PC-9 (cell line): ENCODE data around the gene MMP11.

Experiments used
- EZH2 ChIP-seq: fragments of 200-600 bp; sonication (generic); IDR thresholded peaks from 2 replicates; pipeline ENCODE4 v1.8.0; 2017; ENCODE audit warnings: antibody characterized with exemption, low read depth
- TF ChIP-seq, protein P1 (sequence below): fragments of 200-600 bp; sonication (generic); conservative IDR thresholded peaks from 2 replicates; pipeline ENCODE4 v1.6.1; 2017; ENCODE audit warnings: mixed run types, antibody characterized with exemption, mild to moderate bottlenecking, moderate library complexity

DNA sequence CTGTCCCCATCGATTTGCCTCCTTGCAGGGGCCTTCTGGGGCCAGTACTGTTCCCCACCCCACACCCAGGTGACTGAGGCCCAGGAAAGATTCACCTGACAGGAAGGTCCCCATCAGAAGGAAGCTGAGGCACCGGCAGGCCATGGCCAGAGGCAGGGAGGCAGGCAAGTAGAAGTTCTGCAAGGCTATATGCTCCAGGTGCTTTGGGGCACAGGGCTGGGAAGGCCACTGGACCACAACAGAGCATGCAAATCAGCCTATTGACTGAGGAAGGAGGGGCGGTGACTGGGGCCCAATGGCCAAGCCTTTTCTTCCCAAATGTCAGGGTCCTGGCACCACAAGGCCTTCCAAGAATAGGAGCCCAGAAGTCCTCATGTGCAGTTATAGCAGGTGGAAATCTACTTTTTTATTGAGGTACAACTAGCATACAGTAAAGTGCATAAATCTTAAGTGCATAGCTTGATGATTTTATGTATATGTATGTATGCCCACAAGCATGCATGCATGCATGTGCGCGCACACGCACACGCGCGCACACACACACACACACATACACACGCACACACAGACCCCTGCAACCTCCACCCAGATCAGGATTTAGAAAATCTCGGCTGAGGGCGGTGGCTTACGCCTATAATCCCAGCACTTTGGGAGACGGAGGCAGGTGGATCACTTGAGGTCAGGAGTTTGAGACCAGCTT lies 18.3 kb upstream of the MMP11 start, which contains the start of gene VPREB3:
- TF ChIP-seq, protein P1, sequence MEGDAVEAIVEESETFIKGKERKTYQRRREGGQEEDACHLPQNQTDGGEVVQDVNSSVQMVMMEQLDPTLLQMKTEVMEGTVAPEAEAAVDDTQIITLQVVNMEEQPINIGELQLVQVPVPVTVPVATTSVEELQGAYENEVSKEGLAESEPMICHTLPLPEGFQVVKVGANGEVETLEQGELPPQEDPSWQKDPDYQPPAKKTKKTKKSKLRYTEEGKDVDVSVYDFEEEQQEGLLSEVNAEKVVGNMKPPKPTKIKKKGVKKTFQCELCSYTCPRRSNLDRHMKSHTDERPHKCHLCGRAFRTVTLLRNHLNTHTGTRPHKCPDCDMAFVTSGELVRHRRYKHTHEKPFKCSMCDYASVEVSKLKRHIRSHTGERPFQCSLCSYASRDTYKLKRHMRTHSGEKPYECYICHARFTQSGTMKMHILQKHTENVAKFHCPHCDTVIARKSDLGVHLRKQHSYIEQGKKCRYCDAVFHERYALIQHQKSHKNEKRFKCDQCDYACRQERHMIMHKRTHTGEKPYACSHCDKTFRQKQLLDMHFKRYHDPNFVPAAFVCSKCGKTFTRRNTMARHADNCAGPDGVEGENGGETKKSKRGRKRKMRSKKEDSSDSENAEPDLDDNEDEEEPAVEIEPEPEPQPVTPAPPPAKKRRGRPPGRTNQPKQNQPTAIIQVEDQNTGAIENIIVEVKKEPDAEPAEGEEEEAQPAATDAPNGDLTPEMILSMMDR = no peak
- no peak for TF ChIP-seq EZH2
